Activated CD8-positive, alpha-beta memory T cell treated with anti-CD3 and anti-CD28 coated beads for 36 hours (primary cell): ENCODE data around the gene HNRNPF. TPM values are rescaled to one million over a fixed set of nuclear protein-coding genes. Genes with fewer than 3 reads are reported as not detected.
"Not testable (repeated sequence)": the region's sequence is repeated elsewhere in the genome, so short reads cannot be mapped to it uniquely, and the experiment has no call there.

ENCODE experiments used
- CTCF ChIA-PET: fragments of 350-600 bp; sonication (Branson Sonifier 250); formaldehyde crosslinking; loops from one replicate; lab custom pipeline; 2021; ENCODE audit warnings: antibody characterized with exemption; lab: Charles Lee
- POLR2A ChIA-PET: fragments of 350-600 bp; sonication (Branson Sonifier 250); formaldehyde crosslinking; loops from one replicate; lab custom pipeline; 2021; ENCODE audit warnings: antibody characterized with exemption; lab: Charles Lee
- total RNA-seq, 2 experiments: library from RNA; stranded (reverse); gene quantifications; one replicate each; pipeline ENCODE4 v1.2.3, GENCODE V29; 2021

HNRNPF gene
- total RNA-seq, 2 experiments from 2014 or later, result 544 to 554 TPM

DNA sequence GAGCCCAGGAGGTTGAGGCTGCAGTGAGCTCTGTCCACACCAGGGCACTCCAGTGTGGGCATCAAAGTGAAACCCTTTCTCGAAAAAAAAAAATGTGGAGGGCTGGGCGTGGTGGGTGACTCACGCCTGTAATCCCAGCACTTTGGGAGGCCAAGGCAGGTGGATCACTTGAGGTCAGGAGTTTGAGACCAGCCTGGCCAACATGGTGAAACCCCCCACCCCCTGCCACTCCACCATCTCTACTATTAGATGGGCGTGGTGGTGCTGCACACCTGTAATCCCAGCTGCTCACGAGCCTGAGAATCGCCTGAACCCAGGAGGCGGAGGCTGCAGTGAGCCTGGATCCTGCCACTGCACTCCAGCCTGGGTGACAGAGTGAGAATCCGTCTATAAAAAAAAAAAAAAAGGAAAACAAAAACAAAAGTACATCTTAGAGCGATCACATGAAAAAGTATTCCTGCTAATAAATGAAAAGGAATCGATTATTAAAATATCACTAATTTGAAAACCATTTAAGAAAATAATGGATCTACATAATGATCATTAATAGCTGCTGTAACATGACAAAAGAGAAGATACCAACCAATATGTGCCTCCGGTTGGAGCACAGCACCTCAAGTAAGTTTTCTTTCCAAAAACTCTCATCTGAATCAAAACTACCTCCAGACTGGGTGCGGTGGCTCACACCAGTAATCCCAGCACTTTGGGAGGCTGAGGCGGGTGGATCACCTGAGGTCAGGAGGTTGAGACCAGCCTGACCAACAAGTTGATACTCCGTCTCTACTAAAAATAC, 4.9 kb downstream of the HNRNPF start:
- CTCF ChIA-PET, result interaction anchor here (1.0 to 1.4 kb wide), 2 partner anchors 8 to 58 kb away, joined by 3 read pairs; no protein-coding TSS in a partner anchor
- POLR2A ChIA-PET, result interaction anchor here (0.6 to 2.4 kb wide), 6 partner anchors 9 to 143 kb away, joined by 3 to 16 read pairs (median 5); no protein-coding TSS in a partner anchor

DNA sequence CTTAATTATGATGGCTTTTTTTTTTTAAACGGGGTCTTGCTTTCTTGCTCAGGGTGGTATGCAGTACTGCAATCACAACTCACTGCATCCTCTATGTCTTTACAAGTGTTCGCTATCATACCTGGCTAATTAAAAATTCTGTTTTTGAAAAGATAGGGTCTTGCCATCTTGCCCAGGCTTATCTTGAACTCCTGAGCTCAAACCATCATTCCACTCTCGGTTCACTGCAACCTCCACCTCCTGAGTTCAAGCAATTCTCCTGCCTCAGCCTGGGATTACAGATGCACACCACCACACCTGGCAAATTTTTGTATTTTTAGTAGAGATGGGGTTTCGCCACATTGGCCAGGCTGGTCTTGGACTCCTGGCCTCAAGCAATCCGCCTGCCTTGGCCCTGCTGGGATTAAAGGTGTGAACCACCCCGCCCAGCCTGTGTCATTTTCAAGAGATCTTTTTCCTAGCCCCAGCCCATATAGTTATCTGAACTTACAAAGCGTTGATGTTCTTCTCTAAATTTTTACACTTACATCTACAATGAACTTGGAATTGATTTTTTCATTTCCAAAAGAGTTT, 6.0 kb downstream of the HNRNPF start:
- POLR2A ChIA-PET, result interaction anchor here (0.6 to 0.8 kb wide), 3 partner anchors 8 to 12 kb away, joined by 3 read pairs; no protein-coding TSS in a partner anchor

DNA sequence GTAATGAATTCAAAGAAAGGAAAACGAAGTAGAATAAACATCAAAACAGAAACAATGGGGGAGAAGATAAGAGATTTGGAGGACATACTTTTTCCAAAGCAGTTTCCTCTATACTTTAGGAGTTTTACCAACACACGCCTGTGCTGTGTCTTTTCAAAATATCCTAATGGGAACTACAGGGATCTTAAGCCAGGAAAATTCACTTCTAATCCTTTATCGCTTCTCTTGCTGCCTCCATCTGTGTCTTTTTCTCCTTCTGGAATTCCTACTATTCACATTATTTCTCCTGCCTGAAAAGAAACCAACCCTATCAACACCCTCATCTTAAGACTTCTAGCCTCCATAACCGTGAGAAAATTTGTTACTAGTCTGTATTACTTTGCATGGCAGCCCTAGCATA, 6.8 kb downstream of the HNRNPF start:
- POLR2A ChIA-PET, result no interaction called here
- CTCF ChIA-PET, result interaction anchor here (1.1 kb wide), 1 partner anchor 7 kb away, joined by 3 read pairs; the partner anchor contains the start of gene HNRNPF

More for the DNA sequence above, 6.0 kb downstream of the HNRNPF start:
- CTCF ChIA-PET, result no interaction called here

DNA sequence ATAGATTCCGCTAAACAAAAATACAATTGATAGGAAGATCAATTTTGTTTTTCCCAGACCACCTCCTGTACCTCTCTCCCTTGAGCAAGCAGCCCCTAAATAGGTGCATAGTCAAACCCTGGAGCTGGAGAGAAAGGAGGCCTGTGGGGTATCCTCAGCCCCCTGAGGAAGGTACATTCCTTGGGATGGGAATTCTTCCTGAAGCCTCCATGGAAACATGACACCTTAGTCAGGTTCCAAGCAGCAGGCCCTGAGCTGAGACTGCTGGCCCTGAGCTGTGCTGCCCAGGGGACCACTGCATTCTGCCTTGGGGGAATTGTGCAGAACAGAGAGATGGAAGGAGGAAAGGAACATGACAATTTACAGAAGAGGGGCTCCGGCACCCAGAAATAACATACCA, 7.4 kb downstream of the HNRNPF start:
- ChIA-PET POLR2A (no interaction called here), CTCF (interaction anchor here (1.1 to 1.8 kb wide), 2 partner anchors 8 to 19 kb away, joined by 3 to 5 read pairs; partner anchors contain the start of gene HNRNPF)

DNA sequence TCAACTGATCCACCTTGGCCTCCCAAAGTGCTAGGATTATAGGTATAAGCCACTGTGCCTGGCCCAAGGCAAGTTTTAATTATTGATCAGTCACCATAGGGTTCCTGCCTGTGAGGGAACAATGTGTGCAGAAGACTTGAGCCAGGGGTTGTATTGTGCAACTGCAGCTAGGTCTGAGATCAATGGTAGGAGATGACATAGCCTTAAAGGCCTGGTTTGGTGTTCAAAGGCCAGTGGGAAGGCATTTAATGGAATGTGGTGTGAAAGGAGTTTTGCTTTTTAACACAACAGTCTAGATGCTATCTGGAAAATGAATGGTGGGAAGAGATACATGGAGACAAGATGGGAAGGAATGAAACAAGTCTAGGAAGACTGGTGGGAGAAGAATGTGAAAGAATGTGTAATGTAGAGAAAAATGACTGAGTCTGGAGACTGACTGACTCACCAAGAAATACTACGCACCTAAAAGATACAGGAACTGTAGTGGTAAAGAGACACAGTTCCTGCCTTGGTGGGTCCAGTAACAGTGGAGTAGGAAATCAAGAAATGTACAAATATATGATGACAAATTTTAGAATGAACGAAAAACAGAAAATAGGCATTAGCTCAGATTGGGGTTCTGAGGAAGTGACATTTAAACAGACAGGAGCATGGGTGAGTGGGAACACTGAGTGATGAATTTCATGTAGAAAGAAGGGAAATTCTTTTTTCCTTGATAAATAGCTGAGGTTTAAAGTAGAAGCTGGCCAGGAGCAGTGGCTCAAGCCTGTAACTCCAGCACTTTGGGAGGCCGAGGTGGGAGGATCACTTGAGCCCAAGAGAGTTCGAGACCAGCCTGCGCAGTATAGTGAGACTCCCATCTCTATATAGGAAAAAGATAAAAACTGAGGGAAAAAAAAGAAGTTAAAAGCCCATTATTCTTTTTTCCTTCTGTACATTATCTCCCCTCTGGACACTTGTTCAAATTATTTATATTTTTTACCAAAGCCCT, 9.4 kb downstream of the HNRNPF start:
- ChIA-PET POLR2A (interaction anchor here (0.5 to 1.8 kb wide), 6 partner anchors 8 to 261 kb away, joined by 3 to 10 read pairs (median 5); partner anchors contain the start of genes CSGALNACT2 and HNRNPF), CTCF (interaction anchor here (1.6 to 1.8 kb wide), 2 partner anchors 8 to 17 kb away, joined by 4 to 5 read pairs; no protein-coding TSS in a partner anchor)

DNA sequence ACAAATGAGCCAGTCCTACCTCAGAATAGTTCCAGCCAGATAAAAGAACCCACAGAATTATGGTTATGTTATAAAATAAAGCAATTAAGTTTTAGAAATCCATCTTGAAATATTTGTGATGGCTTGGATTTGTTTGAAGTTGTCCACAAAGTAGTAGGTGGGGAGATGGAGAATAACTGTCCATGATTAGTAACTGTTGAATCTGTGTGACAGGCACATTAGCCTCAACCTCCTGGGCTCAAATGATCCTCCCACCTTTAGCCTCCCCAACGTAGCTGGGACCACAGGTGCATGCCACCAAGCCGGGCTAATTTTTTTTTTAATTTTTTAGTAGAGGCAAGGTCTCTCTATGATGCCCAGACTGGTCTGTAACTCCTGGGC, 10.1 kb downstream of the HNRNPF start:
- ChIA-PET CTCF (interaction anchor here (1.6 kb wide), 1 partner anchor 8 kb away, joined by 4 read pairs; no protein-coding TSS in a partner anchor), POLR2A (interaction anchor here (1.3 to 3.7 kb wide), 5 partner anchors 9 to 261 kb away, joined by 3 to 52 read pairs (median 6); partner anchors contain the start of genes CSGALNACT2 and HNRNPF)

DNA sequence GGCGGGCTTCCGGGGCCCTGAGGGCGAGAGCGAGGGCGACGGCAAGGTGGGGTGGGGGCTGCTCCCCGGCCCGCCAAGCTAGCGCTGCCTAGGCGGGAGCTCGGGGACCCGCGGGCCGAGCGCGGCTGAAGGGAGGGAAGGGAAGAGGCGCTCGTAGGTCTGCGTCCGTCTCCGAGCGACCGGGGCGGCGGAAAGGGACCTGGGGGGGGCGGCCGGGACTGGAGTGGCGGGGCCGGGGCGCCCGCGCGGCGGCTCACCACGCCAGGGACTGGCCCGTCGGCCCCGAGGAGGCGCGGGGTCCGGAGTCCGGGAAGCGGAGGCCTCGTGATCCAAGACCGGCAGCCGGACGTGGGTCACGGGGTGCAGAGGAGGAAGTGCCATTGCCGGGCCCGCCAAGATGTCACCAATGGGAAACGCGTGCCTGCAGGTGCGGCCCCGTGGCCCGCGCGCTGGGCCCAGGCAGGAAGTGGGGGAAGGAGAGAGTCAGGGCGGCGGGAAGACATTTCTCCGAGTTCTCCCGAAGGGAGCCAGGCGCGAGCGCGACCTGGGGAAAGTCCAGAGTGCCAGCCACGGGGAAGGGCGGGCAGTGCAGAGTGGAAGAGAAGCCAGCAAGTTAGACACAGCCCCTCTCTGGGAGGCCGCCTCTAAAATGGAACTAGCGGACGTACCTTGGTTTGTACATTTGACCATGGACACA, 11.9 kb downstream of the HNRNPF start:
- ChIA-PET POLR2A (interaction anchor here (1.0 to 3.7 kb wide), 7 partner anchors 8 to 55 kb away, joined by 3 to 52 read pairs (median 4); no protein-coding TSS in a partner anchor), CTCF (interaction anchor here (0.8 to 1.8 kb wide), 6 partner anchors 9 to 174 kb away, joined by 3 to 6 read pairs (median 4); no protein-coding TSS in a partner anchor)

DNA sequence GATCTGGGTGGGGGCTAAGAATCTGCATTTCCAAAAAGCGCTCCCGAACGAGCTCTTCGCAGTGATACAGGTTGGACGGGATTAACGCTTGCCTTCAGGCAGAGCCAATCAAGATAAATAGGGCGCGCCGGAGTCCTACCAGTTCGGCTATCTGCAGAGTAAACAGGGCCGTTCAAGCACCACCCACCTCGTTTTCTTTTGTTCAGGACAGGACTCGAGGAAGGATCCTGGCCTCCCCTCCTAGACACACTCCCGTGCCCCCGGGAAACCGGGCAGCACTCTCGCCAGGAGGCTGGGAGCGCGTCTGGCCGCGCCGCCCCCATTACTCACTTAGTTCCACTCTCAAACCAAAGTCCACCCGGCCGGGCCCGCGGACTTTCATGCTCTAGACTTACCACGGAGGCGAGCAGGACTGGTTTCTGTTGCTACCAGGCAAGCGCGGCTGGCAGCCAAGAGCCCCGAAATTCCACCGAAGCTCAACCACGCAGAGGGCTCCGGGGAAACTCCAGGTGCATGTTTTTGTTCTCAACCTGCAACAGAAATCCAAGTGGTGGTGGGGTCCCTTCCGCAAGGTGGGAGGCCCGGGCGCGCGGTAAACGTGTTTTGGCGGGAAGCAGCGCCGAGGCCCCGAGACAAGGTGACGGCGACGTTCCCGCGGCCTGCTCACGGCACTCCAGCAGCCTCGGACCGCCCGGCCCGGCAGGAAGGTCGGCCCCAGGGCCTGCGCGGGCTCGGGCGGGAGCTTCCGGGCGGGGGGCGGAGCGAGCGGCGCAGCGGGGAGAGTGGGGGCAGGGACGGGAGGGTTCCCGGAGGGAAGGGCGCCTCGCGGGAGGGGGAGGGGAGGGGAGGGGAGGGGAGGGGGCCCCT, 12.7 kb downstream of the HNRNPF start:
- ChIA-PET POLR2A (interaction anchor here (0.6 to 3.7 kb wide), 9 partner anchors 8 to 56 kb away, joined by 3 to 52 read pairs (median 5); partner anchors contain the start of gene HNRNPF), CTCF (interaction anchor here (0.8 to 1.8 kb wide), 5 partner anchors 8 to 173 kb away, joined by 3 to 6 read pairs (median 3); no protein-coding TSS in a partner anchor)

DNA sequence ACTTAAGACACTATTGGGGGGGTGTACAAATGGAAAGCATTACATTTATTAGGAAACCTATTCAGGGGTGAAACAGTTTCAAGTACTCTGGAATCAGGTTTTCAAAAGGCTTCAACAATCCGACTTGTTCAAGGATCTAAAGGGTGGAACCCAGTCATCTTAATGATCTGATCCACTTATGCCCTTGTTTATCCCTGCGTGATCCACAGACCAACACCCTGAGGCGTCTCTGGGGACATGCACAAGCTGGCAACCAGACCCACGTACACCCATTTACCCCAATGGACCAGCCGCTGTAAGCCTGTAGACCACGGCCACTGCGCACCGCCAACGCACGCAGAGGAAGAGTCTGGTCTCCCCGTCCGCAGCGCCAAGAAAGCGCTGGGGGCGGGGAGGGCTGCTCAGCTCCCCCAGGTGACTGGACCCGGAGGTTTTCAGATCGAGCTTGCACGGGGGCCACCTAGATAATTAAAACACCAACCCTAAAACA, 13.4 kb downstream of the HNRNPF start:
- CTCF ChIA-PET, result interaction anchor here (0.5 to 1.8 kb wide), 4 partner anchors 9 to 254 kb away, joined by 3 to 6 read pairs (median 4); no protein-coding TSS in a partner anchor

DNA sequence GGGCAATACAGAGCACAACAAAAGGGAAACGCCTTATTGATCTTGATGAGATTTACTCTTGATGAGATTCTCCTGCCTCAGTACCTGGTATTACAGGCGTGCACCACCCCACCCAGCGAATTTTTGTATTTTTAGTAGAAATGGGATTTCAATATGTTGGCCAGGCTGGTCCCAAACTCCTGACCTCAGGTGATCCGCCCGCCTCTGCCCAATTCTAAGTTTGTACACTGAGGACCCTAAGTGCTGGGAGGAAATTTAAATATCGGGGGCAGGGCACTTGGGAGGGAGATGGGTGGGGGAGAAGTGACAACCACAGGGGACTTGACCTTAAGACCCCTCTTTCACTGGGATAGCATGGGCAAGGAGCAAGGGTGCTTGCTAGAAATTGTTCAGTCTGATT, 14.1 kb downstream of the HNRNPF start:
- CTCF ChIA-PET, result no interaction called here
- POLR2A ChIA-PET, result interaction anchor here (0.7 to 3.1 kb wide), 2 partner anchors 9 to 11 kb away, joined by 3 to 16 read pairs; no protein-coding TSS in a partner anchor

More for the DNA sequence above, 13.4 kb downstream of the HNRNPF start:
- POLR2A ChIA-PET, result interaction anchor here (0.6 to 3.7 kb wide), 9 partner anchors 8 to 57 kb away, joined by 3 to 52 read pairs (median 4); partner anchors contain the start of gene HNRNPF

DNA sequence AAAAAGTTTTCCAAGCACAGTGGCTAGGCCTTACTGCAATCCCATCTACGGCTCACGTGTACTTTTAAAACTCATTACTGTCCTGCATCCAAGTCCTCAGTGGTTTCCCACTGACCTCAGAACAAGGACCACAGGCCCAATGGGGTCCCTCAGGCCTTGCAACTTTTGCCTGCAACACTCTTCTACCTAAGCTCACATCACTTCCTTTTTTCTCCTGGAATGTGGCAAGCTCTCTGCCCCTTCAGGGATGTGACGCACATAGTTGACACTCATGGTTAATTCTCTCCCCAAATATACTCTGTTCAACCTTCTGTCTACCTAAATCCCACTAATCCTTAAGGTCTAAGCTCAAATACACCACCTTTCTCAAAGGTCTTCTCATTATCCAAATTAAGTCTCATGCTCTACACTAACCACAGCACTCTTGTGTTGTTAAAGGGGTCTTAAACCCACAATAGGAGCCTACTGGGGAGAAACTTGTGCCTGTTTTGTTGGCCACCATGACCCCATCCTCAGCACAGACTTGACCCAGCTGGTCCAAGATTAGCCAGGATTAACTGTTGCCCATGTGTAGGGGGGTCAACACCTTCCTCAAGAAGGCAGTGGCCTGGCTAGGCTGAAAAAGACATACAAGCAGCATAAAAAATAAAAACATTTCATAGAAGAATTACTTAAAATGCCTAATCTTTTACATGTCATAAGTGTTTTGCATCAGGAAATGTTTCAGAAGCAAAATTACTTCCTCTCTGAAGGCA, 15.2 kb downstream of the HNRNPF start:
- ChIA-PET POLR2A (interaction anchor here (0.6 to 3.1 kb wide), 4 partner anchors 9 to 50 kb away, joined by 3 to 16 read pairs (median 4); no protein-coding TSS in a partner anchor), CTCF (no interaction called here)

DNA sequence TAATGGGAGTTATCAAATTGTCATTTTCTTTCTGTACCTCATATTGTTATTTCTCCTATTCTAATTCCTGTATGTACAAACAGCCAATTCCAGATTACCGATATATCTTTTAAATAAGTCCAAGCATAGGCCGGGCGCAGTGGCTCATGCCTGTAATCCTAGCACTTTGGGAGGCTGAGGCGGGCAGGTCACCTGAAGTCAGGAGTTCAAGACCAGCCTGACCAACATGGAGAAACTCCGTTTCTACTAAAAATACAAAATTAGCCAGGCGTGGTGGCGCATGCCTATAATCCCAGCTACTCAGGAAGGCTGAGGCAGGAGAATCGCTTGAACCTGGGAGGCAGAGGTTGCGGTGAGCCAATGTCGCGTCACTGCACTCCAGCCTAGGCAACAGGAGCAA, 15.8 kb downstream of the HNRNPF start:
- POLR2A ChIA-PET, result interaction anchor here (0.7 to 3.1 kb wide), 3 partner anchors 12 to 51 kb away, joined by 4 to 16 read pairs (median 5); no protein-coding TSS in a partner anchor

DNA sequence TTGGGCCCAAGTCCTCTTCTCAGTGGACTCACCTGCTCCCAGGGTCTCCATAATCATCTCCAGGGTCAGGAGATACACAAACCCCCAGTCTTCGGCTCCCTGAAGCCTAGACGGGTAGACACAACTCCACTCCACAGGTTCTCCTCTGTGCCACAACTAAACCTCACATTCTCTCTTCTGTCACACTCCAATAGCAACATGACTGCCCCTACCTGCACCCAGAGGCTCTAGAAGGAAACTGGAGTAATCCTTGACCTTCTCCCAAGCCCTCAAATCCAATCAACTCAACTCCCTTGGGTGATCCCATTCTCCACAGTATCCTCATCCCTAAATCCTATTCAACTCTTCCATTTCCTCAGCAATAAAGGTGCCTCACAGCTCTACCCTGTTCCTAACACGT, 16.2 kb downstream of the HNRNPF start:
- ChIA-PET CTCF (no interaction called here), POLR2A (interaction anchor here (0.7 kb wide), 1 partner anchor 51 kb away, joined by 5 read pairs; no protein-coding TSS in a partner anchor)

More for the DNA sequence above, 15.8 kb downstream of the HNRNPF start:
- CTCF ChIA-PET, result not testable (repeated sequence)

DNA sequence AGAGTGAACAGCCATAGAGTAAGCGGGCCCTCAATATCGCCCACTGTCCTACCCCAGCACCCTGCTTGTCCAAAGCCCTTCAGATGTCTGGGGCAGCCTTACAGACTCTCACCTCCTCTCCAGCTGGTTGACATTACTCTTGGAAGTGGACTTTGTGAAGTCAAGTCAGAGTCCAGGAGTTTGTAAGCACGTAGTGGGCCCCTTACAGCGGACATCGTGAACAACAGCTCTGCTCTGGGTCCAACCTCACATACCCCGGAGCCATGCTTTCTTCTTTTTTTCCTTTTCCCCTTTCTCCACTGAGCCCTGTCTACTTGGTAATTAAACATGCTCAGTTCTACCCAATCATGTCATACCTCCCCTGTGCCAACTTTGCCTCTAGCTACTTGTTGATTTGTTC, 17.5 kb downstream of the HNRNPF start:
- ChIA-PET CTCF (no interaction called here), POLR2A (interaction anchor here (1.2 kb wide), 1 partner anchor 12 kb away, joined by 3 read pairs; no protein-coding TSS in a partner anchor)

DNA sequence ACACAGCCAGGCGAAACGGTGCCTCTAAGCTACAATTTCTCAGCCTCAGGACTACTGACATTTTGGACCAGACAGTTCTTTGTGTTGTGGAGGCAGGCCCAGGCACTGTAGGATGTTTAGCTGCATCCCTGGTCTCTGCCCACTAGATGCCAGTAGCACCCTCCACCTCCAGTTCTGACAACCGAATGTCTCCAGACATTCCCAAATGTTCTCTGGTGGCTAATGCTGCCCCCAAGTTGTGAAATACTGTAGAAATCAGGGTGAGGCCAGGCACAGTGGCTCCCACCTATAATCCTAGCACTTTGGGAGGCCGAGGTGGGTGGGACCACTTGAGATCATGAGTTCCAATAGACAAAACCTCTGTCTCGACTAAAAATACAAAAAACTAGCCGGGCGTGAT, 18.2 kb downstream of the HNRNPF start:
- CTCF ChIA-PET, result interaction anchor here (1.1 kb wide), 1 partner anchor 9 kb away, joined by 3 read pairs; no protein-coding TSS in a partner anchor
- POLR2A ChIA-PET, result interaction anchor here (0.7 to 1.3 kb wide), 3 partner anchors 9 to 17 kb away, joined by 3 to 5 read pairs (median 4); no protein-coding TSS in a partner anchor
